ENCODE results near the gene IMMP2L.

DNA sequence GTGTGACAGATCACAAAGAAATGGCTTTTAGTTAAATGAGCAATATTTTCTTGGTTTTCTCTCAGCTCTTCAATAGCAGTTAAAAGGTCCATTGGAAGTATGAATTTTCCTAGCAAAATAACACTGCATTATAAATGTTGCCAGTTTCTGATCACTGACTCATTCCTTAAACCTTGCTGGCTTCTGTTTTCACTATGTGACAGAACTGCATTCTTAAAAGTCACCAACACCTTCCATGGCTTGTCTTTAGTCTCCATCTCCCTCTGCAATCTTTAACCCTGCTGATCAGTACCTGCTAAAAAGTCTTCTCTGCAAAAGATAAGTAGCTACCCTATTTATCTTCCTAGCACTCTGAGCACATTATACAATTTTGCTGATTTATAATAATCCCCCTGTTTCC is 876.4 kb downstream of the IMMP2L start:
- TF ChIP-seq CTCF (IDR thresholded peaks at IDR 0.05) (no peak), POLR2A (IDR thresholded peaks at IDR 0.05) (no peak)

Measured in uterus (tissue), 2 donors.